Activated T-helper 17 cell treated with anti-CD3 and anti-CD28 coated beads, Interleukin-2, amount 50 U/mL, for 72 hours (primary cell): Measurements from ENCODE around the gene RPUSD1. TPM values are rescaled to one million over a fixed set of nuclear protein-coding genes. Genes with fewer than 3 reads are reported as not detected.
A peak's percentile ranks its signal among the peaks of the same experiment; 100 is the strongest.
"Not testable (repeated sequence)": the region's sequence is repeated elsewhere in the genome, so short reads cannot be mapped to it uniquely, and the experiment has no call there.

Experiments used
- ATAC-seq: fragments of 150-1000 bp; cut with Tn5 transposase; replicated peaks from 2 replicates; pipeline ENCODE4 v1.10.0; 2021; ENCODE audit warnings: mild to moderate bottlenecking, moderate library complexity
- H3K27ac Mint-ChIP-seq: one replicate; pipeline ENCODE4 v1.8.0; 2022; ENCODE audit warnings: mixed read lengths
- H3K27me3 Mint-ChIP-seq: one replicate; pipeline ENCODE4 v1.8.0; 2022; ENCODE audit warnings: mixed read lengths
- H3K36me3 Mint-ChIP-seq: one replicate; pipeline ENCODE4 v1.8.0; 2022; ENCODE audit warnings: low read depth, mild to moderate bottlenecking, mixed read lengths
- H3K4me1 Mint-ChIP-seq: one replicate; pipeline ENCODE4 v1.8.0; 2022; ENCODE audit warnings: mixed read lengths
- H3K4me3 Mint-ChIP-seq: one replicate; pipeline ENCODE4 v1.8.0; 2022; ENCODE audit warnings: mild to moderate bottlenecking, mixed read lengths
- H3K9me3 Mint-ChIP-seq: one replicate; pipeline ENCODE4 v1.8.0; 2022; ENCODE audit warnings: mixed read lengths
- total RNA-seq, 2 donors: library from RNA; stranded (reverse); gene quantifications; one replicate each; pipeline ENCODE4 v1.2.3, GENCODE V29; 2022

Gene RPUSD1
- total RNA-seq, 2 donors from 2014 or later = 13.2 to 40.6 TPM

DNA sequence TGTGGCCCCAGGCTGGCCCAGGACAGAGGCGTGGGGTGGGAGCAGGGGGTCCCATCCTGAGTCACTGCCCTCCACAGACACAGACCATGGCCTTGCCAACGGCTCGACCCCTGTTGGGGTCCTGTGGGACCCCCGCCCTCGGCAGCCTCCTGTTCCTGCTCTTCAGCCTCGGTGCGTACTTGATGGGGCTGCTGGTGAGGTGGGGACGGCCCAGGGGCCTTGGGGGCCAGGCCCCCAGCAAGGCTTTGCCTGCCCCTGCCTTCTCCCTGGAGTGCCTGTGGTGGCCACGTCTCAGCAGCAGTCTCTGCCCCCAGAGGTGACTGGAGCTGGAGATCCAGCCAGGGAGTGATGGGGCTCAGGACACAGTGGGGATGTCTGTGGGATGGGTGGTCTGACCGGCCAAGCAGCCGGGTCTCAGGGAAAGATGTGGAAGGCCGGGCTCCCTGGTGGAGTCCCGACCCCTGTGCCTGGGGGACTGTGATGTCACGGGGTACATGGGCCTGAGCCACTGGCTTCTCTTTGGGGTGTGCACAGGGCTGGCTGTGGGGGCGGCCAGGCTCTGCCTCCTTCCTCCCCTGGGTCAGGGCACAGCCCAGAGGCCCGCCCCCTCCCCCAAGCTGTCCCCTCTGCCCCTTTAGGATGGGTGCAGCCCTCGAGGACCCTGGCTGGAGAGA is 25.4 kb downstream of the RPUSD1 start:
- no peak overlapping the region for H3K27ac Mint-ChIP-seq
- H3K27me3 Mint-ChIP-seq = peaks cover 2% of the 10 kb centered on the region
- no peak overlapping the region for H3K4me3 Mint-ChIP-seq
- no peaks in the 10 kb centered on the region for H3K36me3 Mint-ChIP-seq
- no peaks in the 10 kb centered on the region for H3K4me1 Mint-ChIP-seq
- H3K9me3 Mint-ChIP-seq = no peaks in the 10 kb centered on the region
- no peak for ATAC-seq

DNA sequence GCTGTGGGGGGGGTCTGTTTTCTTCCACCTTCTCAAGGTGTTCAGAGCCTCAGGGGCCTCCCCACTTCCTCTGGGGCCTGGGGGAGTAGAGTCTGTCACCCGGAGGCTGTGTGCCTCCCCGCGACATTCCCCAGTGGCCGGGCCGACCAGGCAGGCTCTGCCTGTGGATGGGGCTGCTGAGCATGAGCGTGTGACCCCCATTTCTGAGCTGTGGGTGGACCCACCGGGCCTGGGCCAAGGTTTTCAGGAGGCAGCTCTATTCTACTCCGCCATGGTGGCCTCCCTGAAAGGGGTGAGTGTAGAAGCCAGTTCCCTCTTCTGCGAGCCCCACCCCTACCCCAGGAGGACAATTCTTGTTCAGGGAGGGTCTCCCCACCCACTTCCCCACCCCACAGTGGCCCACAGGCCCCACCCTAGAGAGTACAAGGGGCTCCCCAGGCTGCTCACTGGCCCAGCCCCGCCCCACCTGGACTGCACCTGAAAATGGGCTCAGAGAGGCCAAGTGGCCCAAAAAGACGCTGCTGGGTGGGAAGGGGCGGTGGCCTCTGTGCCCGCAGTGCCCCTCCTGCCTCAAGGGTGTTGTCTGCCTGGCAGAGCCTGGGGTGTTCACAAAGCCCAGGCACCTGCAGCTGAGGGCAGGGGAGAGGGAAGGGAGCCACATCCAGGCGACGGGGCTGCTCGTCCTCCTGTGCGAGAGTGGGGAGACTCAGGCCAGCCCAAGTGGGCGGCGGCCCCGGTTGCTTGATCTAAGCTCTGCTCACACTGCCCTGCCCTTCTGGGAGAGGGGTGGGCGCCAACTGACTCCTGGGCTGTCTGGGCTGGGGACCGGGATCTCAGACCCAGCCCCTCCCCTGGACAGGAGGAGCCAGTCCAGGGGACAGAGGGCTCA is 26.3 kb downstream of the RPUSD1 start:
- Mint-ChIP-seq H3K4me3 (no peak overlapping the region), H3K9me3 (no peaks in the 10 kb centered on the region), H3K4me1 (no peaks in the 10 kb centered on the region), H3K27me3 (peaks cover 5% of the 10 kb centered on the region), H3K36me3 (no peaks in the 10 kb centered on the region), H3K27ac (no peak overlapping the region)
- ATAC-seq = no peak

DNA sequence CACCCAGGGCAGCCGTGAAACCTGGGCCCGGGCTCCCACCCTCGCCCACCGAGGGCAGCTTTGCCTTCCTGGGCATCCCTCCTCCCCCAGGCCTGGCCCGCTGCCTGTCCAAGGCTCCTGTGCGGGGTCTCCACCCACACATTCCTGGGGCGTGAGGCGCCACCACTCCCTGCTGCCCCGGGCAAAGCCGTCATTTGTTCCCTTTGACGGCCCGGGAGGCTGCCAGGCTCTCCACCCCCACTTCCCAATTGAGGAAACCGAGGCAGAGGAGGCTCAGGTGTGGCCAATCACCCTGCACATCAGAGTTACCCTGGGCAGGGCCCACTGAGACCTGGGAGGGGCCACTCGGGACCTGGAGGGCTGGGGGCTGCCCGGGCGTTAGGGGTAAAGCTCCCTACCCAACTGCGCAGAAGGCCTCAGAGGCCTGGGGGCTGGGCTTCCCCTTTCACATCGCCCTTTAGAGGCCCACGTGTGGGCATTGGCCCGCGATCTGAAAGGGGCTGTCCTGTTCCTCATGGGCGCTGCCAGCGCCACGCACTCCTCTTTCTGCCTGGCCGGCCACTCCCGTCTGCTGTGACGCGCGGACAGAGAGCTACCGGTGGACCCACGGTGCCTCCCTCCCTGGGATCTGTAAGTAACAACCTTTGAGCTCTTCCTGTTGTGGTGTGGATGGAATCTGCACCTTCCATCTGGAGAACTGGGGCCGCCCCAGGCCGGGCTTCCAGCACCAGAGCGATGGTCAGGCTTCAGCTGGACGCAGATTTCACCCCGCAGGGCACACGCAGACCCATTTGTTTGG is 27.4 kb downstream of the RPUSD1 start, which contains the start of gene MSLN:
TSS of gene MSLN (plus strand) at position 190 of the 799 bp plus-strand sequence. CDS start 1,947 bp downstream, outside the sequence.
- Mint-ChIP-seq H3K36me3 (no peaks in the 10 kb centered on the region), H3K27me3 (peaks cover 5% of the 10 kb centered on the region), H3K4me1 (no peaks in the 10 kb centered on the region), H3K27ac (no peak within 1 kb of the TSS), H3K4me3 (no peak within 1 kb of the TSS), H3K9me3 (no peaks in the 10 kb centered on the region)
- no peak for ATAC-seq

DNA sequence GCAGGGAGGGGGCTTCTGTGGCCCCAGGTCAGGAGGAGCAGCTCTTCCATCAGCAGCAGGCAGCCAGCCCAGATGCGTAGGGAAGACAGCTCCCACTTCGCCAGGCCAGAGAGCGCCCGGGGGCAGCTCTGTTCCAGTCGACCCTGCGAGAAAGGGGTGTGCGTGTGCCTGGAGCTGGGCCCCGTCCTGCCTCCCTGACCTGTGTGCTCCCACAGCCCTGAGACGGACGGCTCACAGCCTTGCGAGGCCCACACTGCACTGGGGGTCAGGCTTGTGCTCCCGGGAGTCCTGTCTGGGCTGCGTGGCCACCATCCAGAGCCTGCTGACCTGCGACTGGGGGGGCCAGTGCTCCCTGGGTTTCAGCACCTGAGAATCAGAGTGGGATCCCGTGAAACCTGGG is 28.1 kb downstream of the RPUSD1 start:
- no peak for ATAC-seq
- no peaks in the 10 kb centered on the region for H3K9me3 Mint-ChIP-seq
- no peaks in the 10 kb centered on the region for H3K4me1 Mint-ChIP-seq
- peaks cover 5% of the 10 kb centered on the region for H3K27me3 Mint-ChIP-seq
- H3K36me3 Mint-ChIP-seq = no peaks in the 10 kb centered on the region
- H3K27ac Mint-ChIP-seq = no peak overlapping the region
- no peak overlapping the region for H3K4me3 Mint-ChIP-seq

DNA sequence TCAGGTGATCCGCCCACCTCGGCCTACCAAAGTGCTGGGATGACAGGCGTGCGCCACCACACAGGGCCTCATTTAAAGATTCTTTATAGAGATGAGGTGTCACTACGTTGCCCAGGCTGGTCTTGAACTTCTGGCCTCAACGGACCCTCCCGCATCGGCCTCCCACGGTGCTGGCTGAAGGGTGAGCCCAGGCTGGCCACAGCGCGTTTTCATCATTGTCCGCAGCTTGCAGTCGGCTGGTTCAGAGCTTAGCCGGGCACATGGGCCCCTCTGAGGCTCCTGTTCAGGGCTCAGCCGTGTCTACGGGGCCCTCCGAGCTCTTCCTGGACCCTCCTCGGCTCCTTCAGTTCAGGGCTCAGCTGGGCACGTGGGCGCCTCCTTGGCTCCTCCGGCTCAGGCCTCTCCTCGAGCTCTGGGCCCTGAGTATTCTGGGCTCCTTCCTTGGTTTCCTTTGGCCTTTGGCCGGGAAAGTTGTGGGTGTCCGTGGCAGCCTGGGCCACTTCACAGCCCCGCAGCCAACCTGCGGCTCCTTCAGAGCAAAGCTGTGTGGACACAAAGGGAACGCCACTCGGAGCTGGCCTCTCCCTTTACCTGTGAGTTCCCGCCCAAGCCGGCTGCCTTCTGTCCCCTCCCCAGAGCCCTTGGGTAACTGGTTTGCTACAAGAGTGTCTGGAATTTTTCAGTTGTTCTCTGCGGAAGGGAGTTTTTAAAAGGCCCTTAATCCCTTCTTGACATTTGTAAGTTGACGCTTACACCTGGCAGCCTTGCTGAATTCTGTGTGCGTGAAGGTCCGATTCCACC is 28.9 kb downstream of the RPUSD1 start:
- H3K4me1 Mint-ChIP-seq = no peaks in the 10 kb centered on the region
- no peaks in the 10 kb centered on the region for H3K9me3 Mint-ChIP-seq
- no peak overlapping the region for H3K4me3 Mint-ChIP-seq
- H3K27ac Mint-ChIP-seq = no peak overlapping the region
- H3K36me3 Mint-ChIP-seq = no peaks in the 10 kb centered on the region
- ATAC-seq = no peak
- H3K27me3 Mint-ChIP-seq = peaks cover 5% of the 10 kb centered on the region

DNA sequence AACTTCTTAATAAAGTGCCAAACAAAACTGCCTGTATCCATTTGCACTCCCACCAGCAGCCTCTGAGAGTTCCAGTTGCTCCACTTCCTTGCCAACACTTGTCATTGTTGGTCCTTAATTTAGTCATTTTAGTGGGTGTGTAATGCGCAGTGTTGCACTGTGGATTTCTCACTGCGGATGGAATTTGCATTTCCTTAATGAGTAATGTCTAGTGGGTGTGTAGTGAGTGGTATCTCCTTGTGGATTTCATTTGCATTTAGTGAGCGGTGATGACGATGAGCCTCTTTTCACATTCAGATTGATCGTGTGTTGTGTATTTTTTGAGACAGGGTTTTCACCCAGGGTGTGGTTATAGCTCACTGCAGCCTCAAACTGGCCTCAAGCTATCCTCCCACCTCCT is 31.8 kb downstream of the RPUSD1 start:
- H3K27ac Mint-ChIP-seq = no peak overlapping the region
- H3K9me3 Mint-ChIP-seq = no peaks in the 10 kb centered on the region
- peak; percentile 95 for ATAC-seq
- H3K36me3 Mint-ChIP-seq = no peaks in the 10 kb centered on the region
- H3K4me3 Mint-ChIP-seq = no peak overlapping the region
- peaks cover 5% of the 10 kb centered on the region for H3K27me3 Mint-ChIP-seq
- H3K4me1 Mint-ChIP-seq = no peaks in the 10 kb centered on the region

DNA sequence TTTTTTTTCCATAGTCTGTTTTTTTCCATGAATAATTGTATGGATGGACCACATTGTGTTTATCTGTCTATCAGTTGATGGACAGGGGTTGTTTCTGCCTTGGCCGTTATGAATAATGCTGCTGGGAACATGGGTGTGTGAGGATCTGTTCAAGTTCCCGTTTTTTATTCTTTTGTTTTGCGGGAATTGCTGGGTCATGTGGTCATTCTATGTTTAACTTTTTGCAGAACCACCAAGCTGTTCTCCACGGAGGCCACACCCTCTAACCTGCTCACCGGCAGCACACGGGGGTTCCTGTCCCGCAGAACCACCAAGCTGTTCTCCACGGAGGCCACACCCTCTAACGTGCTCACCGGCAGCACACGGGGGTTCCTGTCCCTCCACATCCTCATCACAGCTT is 33.5 kb downstream of the RPUSD1 start:
- ATAC-seq = no peak
- H3K4me3 Mint-ChIP-seq = no peak overlapping the region
- H3K36me3 Mint-ChIP-seq = no peaks in the 10 kb centered on the region
- H3K4me1 Mint-ChIP-seq = no peaks in the 10 kb centered on the region
- H3K27me3 Mint-ChIP-seq = peaks cover 5% of the 10 kb centered on the region
- no peak overlapping the region for H3K27ac Mint-ChIP-seq
- no peaks in the 10 kb centered on the region for H3K9me3 Mint-ChIP-seq

DNA sequence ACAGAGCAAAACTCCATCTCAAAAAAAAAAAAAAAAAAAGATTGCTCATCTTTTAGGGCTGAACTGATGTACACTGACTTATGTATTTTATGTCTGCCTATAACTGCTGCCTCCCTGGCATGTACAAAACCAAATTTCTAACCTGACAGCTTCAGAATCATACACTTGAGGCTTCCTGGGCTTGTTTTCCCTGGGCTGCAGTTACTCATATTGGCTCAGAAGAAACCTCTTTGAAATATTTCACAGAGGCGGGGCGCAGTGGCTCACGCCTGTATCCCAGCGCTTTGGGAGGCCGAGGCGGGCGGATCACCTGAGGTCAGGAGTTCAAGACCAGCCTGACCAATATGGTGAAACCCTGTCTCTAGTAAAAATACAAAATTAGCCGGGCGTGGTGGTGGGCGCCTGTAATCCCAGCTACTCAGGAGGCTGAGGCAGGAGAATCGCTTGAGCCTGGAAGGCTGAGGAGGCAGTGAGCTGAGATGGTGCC is 34.0 kb downstream of the RPUSD1 start:
- not testable (repeated sequence) for H3K27me3 Mint-ChIP-seq, H3K36me3 Mint-ChIP-seq, H3K4me3 Mint-ChIP-seq, H3K9me3 Mint-ChIP-seq, ATAC-seq, H3K4me1 Mint-ChIP-seq, H3K27ac Mint-ChIP-seq

DNA sequence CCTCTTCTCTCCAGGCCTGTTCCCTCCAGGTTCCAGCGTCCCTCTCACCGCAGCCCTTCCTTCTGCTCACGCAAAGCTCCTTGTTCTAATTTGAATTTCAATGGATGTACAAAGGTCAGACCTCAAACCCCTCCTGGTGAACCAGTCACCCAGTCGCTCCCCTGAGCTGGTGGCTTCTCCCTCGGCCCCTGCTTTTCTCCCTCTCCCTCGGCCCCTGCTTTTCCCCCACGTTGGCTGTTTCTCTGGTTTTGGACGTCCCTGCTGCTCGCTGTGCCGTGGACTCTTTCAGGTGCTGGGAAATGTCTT is 36.2 kb downstream of the RPUSD1 start:
- no peak for ATAC-seq
- Mint-ChIP-seq H3K27me3 (no peaks in the 10 kb centered on the region), H3K36me3 (no peaks in the 10 kb centered on the region), H3K27ac (no peak overlapping the region), H3K9me3 (no peaks in the 10 kb centered on the region), H3K4me1 (no peaks in the 10 kb centered on the region), H3K4me3 (no peak overlapping the region)

DNA sequence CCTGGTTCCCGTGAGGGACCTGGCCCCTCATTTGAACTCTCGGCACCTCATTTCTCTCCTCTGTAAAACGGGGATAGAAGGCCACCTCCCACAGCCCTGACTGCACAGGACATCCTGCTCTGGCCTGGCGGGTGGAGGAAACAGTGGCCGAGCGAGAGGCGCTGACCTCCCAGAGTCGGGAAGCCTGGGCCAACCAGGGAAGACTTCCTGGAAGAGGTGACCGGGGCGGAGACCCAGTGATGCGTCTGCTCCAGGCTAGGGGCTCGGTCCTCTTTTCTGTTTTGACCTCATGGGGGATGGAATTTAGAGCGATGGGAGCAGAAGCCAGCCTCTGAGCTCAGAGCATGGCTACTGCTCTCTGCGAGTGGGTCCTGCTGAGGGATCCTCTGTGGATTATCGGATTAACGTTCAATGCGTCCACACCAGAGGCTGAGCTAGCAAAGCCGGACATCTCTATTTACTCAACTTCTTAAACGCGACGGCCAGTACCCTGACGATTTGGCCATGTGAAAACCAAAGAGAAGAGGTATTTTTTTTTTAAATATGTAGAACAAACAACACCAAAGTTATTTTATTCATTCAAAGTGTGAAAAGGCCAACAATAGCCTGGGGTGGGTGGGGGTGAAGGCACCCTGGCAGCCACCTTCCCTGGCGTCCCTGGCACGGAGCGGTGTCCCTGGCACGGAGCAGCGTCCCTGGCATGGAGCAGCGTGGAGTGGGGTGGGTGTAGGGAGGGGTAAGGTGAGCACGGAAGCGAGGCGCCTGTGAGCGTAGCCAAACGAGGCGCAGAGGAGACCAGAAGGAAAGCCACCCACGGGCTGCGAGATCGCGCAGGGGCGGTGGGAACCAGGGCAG is 36.8 kb downstream of the RPUSD1 start:
- ATAC-seq = no peak
- Mint-ChIP-seq H3K27me3 (no peaks in the 10 kb centered on the region), H3K9me3 (no peaks in the 10 kb centered on the region), H3K4me1 (no peaks in the 10 kb centered on the region), H3K4me3 (no peak overlapping the region), H3K36me3 (no peaks in the 10 kb centered on the region), H3K27ac (no peak overlapping the region)

DNA sequence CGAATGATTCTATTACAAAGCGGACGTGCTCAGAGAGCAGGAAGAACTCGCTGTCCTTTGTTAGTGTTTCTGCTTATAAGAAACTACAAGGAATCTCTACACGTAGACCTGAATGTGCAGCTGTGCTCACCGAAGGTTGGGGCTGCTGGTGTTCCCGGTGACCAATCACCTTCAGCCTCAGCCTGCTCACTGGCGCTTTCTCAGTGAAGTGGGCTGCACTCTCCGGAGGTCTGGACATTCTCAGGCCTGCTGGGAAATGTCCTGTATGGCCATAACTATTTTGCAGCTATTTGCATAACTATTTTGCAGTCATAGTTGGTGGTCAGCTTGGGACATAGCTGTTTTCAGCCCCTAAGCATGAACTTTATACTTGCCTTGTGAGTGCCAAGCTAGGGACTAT is 37.7 kb downstream of the RPUSD1 start:
- no peaks in the 10 kb centered on the region for H3K27me3 Mint-ChIP-seq
- no peaks in the 10 kb centered on the region for H3K4me1 Mint-ChIP-seq
- H3K4me3 Mint-ChIP-seq = no peak overlapping the region
- no peak for ATAC-seq
- H3K9me3 Mint-ChIP-seq = no peaks in the 10 kb centered on the region
- no peaks in the 10 kb centered on the region for H3K36me3 Mint-ChIP-seq
- no peak overlapping the region for H3K27ac Mint-ChIP-seq

DNA sequence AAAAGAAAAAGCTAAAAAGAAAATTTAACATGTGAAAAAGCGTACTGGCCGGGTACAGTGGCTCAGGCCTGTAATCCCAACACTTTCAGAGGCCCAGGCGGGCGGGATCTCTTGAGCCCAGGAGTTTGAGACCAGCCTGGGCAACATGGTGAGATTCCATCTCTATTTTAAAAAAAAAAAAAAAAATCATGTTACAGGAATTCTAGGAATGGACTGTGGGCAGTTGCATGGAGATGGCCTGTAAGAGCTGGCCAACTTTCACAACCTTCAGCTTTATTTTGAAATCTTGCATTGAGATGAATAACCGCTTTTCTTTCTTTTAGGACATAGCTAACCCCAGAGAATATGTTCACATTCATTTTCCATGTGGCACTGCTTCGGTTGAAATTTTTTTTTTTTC is 39.2 kb downstream of the RPUSD1 start:
- no peaks in the 10 kb centered on the region for H3K27me3 Mint-ChIP-seq
- no peaks in the 10 kb centered on the region for H3K36me3 Mint-ChIP-seq
- H3K27ac Mint-ChIP-seq = no peak overlapping the region
- H3K4me1 Mint-ChIP-seq = no peaks in the 10 kb centered on the region
- ATAC-seq = no peak
- H3K4me3 Mint-ChIP-seq = no peak overlapping the region
- no peaks in the 10 kb centered on the region for H3K9me3 Mint-ChIP-seq

DNA sequence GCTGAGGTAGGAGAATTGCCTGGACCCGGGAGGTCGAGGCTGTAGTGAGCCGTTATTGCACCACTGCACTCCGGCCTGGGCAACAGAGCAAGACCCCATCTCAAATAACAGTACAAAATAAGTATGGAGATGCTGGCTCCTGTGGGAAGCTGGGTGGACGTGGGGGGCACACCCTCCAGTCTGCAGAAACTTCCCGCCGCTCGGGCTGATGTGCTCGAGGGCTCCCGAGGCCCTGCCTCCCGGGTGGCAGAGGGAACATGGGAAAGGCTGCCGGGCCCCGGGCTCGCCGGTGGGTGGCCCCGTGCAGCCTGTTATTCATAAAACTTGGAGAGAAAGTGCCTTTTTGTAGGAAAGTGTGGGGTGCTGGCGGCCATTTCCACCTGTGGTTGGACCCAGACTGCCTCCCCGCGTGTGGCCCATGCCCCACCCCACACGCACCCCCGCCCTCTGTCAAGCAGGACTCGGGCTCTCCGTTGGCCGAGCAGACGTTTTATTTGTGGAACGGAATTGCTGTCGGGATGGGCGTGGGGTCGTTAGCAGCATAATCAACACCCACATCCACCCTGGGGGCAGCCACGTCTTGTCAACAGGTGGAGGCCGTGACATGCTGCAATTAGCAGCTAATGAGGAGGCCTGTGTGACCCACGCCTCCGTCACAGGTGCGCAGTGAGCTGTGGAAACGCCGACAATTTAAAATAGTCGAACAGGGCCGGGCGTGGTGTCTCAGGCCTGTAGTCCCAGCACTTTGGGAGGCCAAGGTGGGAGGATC is 40.0 kb downstream of the RPUSD1 start:
- Mint-ChIP-seq H3K9me3 (no peaks in the 10 kb centered on the region), H3K4me3 (no peak overlapping the region), H3K4me1 (no peaks in the 10 kb centered on the region), H3K36me3 (no peaks in the 10 kb centered on the region), H3K27me3 (no peaks in the 10 kb centered on the region), H3K27ac (no peak overlapping the region)
- ATAC-seq = no peak
